Measurements from ENCODE around the gene FMNL2. TPM values are rescaled to one million over a fixed set of nuclear protein-coding genes. Genes with fewer than 3 reads are reported as not detected.

Gene FMNL2
- total RNA-seq, 4 donors from 2014 or later: 23.5 to 28.0 (median 23.8) TPM

GRCh38 chr2:152562198-152562884 is 227.4 kb downstream of the FMNL2 start:
- Histone ChIP-seq H3K27ac (replicated peaks in 1 of 4) (no peak overlapping the region), H3K4me3 (no peak overlapping the region), H3K4me1 (no peaks in the 10 kb centered on the region), H3K36me3 (peaks cover 0 to 13% (median 7%) of the 10 kb centered on the region in 4 donors), H3K27me3 (no peaks in the 10 kb centered on the region), H3K9me3 (no peaks in the 10 kb centered on the region)
- TF ChIP-seq EP300 (IDR thresholded peaks at IDR 0.05) (no peak), CTCF (IDR thresholded peaks at IDR 0.05) (no peak), POLR2A (IDR thresholded peaks at IDR 0.05; ENCODE audit: low read depth) (no peak), POLR2AphosphoS5 (IDR thresholded peaks at IDR 0.05) (no peak)
- intact Hi-C loops (cut with DNase I): no loop called here
- DNase-seq (ENCODE audit: extremely low spot score): no peak
- 84% methylated on average over 2 of the region's 2 CpGs for WGBS

GRCh38 chr2:152563764-152564163 is 228.8 kb downstream of the FMNL2 start:
- Histone ChIP-seq H3K4me1 (no peaks in the 10 kb centered on the region), H3K9me3 (no peaks in the 10 kb centered on the region), H3K27ac (replicated peaks in 1 of 4) (no peak overlapping the region), H3K27me3 (no peaks in the 10 kb centered on the region), H3K36me3 (peaks cover 0 to 13% (median 7%) of the 10 kb centered on the region in 4 donors), H3K4me3 (no peak overlapping the region)
- 85% methylated on average over 5 of the region's 5 CpGs for WGBS
- no peak for TF ChIP-seq CTCF (IDR thresholded peaks at IDR 0.05)
- no peak for TF ChIP-seq EP300 (IDR thresholded peaks at IDR 0.05)
- TF ChIP-seq POLR2A (IDR thresholded peaks at IDR 0.05; ENCODE audit: low read depth): no peak
- TF ChIP-seq POLR2AphosphoS5 (IDR thresholded peaks at IDR 0.05): no peak
- peak; percentile 34 for DNase-seq (ENCODE audit: extremely low spot score)
- intact Hi-C loops (cut with DNase I): no loop called here

- TF ChIP-seq EP300 (IDR thresholded peaks at IDR 0.05) (no peak), POLR2AphosphoS5 (IDR thresholded peaks at IDR 0.05) (no peak), CTCF (IDR thresholded peaks at IDR 0.05) (no peak), POLR2A (IDR thresholded peaks at IDR 0.05; ENCODE audit: low read depth) (no peak)
- 90% methylated on average over 4 of the region's 4 CpGs for WGBS
- H3K9me3 ChIP-seq: no peaks in the 10 kb centered on the region
- intact Hi-C loops (cut with DNase I): no loop called here
- no peak for DNase-seq (ENCODE audit: extremely low spot score)
- H3K4me3 ChIP-seq: no peak overlapping the region
- H3K36me3 ChIP-seq: peaks cover 0 to 6% (median 3%) of the 10 kb centered on the region in 4 donors
- H3K27me3 ChIP-seq: no peaks in the 10 kb centered on the region
- H3K27ac ChIP-seq (replicated peaks in 1 of 4): no peak overlapping the region
- no peaks in the 10 kb centered on the region for H3K4me1 ChIP-seq
Observed at GRCh38 chr2:152564754-152565551, 230.0 kb downstream of the FMNL2 start.

- H3K36me3 ChIP-seq: peaks cover 0 to 4% (median under 1%) of the 10 kb centered on the region in 4 donors
- no peaks in the 10 kb centered on the region for H3K9me3 ChIP-seq
- H3K4me3 ChIP-seq: no peak overlapping the region
- WGBS: 88% methylated on average over 9 of the region's 9 CpGs
- H3K4me1 ChIP-seq: peaks cover 0 to 10% (median 5%) of the 10 kb centered on the region in 4 donors
- DNase-seq (ENCODE audit: extremely low spot score): no peak
- H3K27ac ChIP-seq (replicated peaks in 1 of 4): no peak overlapping the region
- H3K27me3 ChIP-seq: no peaks in the 10 kb centered on the region
- intact Hi-C loops (cut with DNase I): no loop called here
- TF ChIP-seq POLR2A (IDR thresholded peaks at IDR 0.05; ENCODE audit: low read depth): no peak
- no peak for TF ChIP-seq CTCF (IDR thresholded peaks at IDR 0.05)
- no peak for TF ChIP-seq POLR2AphosphoS5 (IDR thresholded peaks at IDR 0.05)
- no peak for TF ChIP-seq EP300 (IDR thresholded peaks at IDR 0.05)
Observed at GRCh38 chr2:152565884-152566727, 231.1 kb downstream of the FMNL2 start.

Measured in esophagus muscularis mucosa (tissue), 4 donors.